Measurements from ENCODE around the gene RNF223. TPM values are rescaled to one million over a fixed set of nuclear protein-coding genes. Genes with fewer than 3 reads are reported as not detected.

RNF223 gene
- total RNA-seq, 1 donor from 2014 or later: not detected

DNA sequence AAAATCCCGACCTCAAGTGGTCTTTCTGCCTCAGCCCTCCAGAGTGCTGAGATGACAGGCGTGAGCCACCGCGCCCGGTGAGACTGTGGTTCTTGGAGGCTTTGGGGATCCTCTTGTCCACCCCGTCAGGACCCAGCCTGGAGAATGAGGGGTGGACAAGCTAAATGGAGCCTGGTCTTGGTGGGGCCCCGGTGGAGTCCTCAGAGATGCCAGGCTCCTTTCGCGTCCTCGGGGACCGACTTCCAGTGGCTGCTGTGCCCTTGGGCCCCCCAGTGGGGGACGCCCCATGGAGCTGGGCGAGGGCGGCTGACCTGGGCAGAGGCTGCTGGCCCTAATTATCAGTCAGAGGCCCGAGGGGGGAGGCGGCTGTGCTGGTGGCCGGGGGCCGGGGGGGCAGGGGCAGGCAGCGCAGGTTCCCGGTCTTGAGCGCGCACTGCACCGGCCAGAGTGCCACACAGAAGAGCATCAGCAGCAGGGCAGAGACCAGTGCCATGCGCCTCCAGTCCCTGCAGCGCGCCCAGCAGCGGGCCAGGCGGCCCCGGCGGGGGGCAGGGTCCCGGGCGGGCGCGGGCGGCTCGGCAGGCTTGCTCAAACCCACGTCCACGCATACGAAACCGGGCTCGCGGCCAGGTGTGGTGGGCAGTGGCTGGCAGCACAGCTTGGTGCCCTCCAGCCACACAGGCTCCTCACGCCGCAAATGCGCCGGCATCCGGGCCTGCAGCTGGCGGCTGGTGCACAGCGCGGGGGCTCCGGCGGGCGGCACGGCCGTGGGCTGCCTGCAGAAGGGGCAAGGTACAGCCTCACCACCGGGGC, 2.4 kb downstream of the RNF223 start:
- H3K9me3 Mint-ChIP-seq: no peaks in the 10 kb centered on the region
- ChIA-PET CTCF (interaction anchor here (1.4 kb wide), 1 partner anchor 220 kb away, joined by 3 read pairs; no protein-coding TSS in a partner anchor), POLR2A (no interaction called here)
- intact Hi-C loops (cut with micrococcal nuclease): no loop called here
- TF ChIP-seq, protein P1, sequence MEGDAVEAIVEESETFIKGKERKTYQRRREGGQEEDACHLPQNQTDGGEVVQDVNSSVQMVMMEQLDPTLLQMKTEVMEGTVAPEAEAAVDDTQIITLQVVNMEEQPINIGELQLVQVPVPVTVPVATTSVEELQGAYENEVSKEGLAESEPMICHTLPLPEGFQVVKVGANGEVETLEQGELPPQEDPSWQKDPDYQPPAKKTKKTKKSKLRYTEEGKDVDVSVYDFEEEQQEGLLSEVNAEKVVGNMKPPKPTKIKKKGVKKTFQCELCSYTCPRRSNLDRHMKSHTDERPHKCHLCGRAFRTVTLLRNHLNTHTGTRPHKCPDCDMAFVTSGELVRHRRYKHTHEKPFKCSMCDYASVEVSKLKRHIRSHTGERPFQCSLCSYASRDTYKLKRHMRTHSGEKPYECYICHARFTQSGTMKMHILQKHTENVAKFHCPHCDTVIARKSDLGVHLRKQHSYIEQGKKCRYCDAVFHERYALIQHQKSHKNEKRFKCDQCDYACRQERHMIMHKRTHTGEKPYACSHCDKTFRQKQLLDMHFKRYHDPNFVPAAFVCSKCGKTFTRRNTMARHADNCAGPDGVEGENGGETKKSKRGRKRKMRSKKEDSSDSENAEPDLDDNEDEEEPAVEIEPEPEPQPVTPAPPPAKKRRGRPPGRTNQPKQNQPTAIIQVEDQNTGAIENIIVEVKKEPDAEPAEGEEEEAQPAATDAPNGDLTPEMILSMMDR (IDR thresholded peaks at IDR 0.05): no peak
- peaks cover 7% of the 10 kb centered on the region for H3K27me3 Mint-ChIP-seq
- ATAC-seq (ENCODE audit: low read depth) (no peak), DNase-seq (no peak)
- H3K4me1 Mint-ChIP-seq: peaks cover 26% of the 10 kb centered on the region
- H3K4me3 Mint-ChIP-seq: no peak overlapping the region
- H3K27ac Mint-ChIP-seq: no peak overlapping the region
- no peaks in the 10 kb centered on the region for H3K36me3 Mint-ChIP-seq (ENCODE audit: low read depth)

DNA sequence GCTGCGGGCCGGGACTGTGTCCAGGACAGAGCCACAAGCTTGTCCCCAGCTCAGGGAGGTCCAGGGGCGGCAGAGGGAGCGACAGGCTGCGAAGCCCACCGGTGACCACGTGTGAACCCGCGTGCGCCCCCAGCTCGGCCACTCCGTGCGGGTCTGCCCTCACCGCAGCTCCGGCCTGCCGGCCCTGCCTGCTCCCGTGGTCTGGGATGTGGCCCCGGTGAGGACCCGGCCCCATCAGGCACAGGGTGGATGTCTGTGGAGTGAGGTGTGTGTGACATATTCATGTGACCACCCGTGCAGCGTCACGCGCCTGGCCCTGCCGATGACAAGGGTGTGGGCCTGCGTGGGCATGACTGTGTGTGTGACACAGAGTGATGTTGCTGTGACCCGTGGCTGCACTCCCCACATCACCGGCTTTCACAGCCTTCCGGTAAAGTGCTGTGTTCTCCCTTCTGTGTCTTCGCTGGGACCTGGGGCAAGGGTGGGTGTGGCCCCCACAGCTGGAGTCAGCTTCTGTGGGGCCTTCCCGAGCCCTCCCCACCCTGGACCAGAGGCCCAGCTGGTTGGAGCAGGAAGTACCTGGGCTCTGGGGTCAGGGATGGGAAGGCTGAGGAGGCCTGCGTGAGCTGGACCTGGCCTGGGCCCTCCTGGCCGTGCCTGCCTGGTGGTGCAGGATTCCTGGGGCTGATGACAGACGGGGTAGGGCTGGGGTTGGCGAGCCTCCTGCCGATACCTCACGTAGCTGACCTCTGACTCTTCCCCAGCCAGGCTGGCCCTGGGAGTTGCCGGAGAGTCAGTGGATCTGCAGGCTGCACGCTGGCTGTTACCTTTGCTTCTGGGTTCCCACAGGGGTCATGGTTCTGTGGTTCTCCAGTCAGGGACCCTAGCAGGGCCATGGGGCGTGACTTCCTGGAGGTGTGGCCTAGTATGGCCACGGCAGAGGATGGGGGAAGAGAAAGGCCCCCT, 4.1 kb downstream of the RNF223 start:
- Mint-ChIP-seq H3K4me1 (peaks cover 33% of the 10 kb centered on the region), H3K27me3 (peaks cover 7% of the 10 kb centered on the region), H3K36me3 (ENCODE audit: low read depth) (peaks cover 1% of the 10 kb centered on the region), H3K9me3 (no peaks in the 10 kb centered on the region), H3K4me3 (peak overlapping the region; percentile 66), H3K27ac (peak overlapping the region; percentile 81)
- peak; percentile 19 for ATAC-seq (ENCODE audit: low read depth)
- intact Hi-C loops (cut with micrococcal nuclease): loop anchor here (1.0 to 2.0 kb wide), 3 partner anchors 11 to 131 kb away; partner anchors contain the start of gene C1orf159
- TF ChIP-seq, protein P1 (IDR thresholded peaks at IDR 0.05): no peak
- POLR2A ChIA-PET: interaction anchor here (0.7 to 1.5 kb wide), 5 partner anchors 11 to 37 kb away, joined by 3 to 8 read pairs (median 3); no protein-coding TSS in a partner anchor
- CTCF ChIA-PET: interaction anchor here (0.9 to 2.5 kb wide), 3 partner anchors 37 to 222 kb away, joined by 3 to 10 read pairs (median 3); no protein-coding TSS in a partner anchor
- DNase-seq: peak; percentile 45

DNA sequence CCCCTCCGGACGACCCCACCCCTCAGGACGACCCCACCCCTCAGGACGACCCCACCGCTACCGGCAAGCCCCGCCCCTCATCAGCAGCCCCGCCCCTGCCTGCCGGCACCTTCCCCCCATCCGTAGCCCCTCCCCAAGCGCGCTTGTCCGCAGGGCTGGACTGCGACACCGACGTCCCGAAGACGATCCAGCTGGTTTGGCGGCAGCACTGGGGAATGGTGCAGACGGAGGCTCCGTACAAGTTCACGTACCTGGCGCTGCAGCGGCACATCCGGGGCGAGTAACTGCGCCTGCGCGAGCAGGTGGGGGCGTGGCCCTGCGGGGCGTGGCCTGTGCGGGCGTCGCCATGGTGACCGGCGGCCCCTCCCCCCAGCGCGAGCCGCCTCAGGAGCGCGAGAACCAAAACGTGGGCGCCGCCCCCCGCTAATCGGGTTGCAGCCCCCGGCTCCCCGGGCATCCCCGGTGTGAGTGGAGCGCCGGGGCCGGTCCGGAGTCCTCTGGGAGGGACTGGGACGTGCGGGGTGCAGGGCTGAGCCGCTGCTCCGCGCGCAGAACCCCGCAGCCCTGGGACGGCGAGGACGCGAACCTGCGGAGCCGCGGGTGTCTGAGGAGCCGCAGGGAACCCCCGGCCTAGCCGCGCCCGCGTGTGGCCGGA, 4.9 kb downstream of the RNF223 start:
- Mint-ChIP-seq H3K36me3 (ENCODE audit: low read depth) (peaks cover 1% of the 10 kb centered on the region), H3K27me3 (peaks cover 3% of the 10 kb centered on the region), H3K27ac (peak overlapping the region; percentile 72), H3K4me1 (peaks cover 37% of the 10 kb centered on the region), H3K4me3 (peak overlapping the region; percentile 81), H3K9me3 (no peaks in the 10 kb centered on the region)
- ChIA-PET POLR2A (interaction anchor here (0.6 to 1.5 kb wide), 8 partner anchors 10 to 1040 kb away, joined by 3 to 8 read pairs (median 3); no protein-coding TSS in a partner anchor), CTCF (interaction anchor here (1.0 to 2.5 kb wide), 2 partner anchors 37 to 223 kb away, joined by 3 to 10 read pairs; no protein-coding TSS in a partner anchor)
- DNase-seq (peak; percentile 95), ATAC-seq (ENCODE audit: low read depth) (peak; percentile 47)
- TF ChIP-seq, protein P1 (IDR thresholded peaks at IDR 0.05): no peak
- intact Hi-C loops (cut with micrococcal nuclease): loop anchor here (1.0 to 2.0 kb wide), 3 partner anchors 10 to 132 kb away; partner anchors contain the start of gene C1orf159

DNA sequence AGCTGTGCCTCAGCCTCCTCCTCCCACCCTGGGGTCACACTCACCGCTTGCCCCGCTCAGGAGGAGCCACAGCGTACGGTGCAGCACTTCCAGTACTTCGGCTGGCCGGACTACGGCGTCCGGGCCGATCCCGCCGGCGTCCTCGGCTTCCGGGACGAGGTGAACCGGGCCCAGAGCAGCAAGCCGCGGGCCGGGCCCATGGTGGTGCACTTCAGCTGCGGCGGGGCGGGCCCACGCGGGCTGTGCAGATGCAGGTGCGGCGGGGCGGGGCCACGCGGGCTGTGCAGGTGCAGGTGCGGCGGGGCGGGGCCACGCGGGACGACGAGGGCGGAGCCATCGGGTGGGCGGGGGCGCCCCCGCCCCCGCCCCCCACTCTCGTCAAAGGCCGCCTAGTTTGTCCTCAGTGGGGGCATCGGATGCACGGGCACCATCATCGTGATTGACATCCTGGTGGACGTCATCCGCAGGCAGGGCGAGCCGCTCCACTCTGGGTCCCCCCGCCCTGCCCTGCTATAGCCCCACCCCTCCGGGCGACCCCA, 5.5 kb downstream of the RNF223 start:
- H3K36me3 Mint-ChIP-seq (ENCODE audit: low read depth): peaks cover 1% of the 10 kb centered on the region
- H3K4me1 Mint-ChIP-seq: peaks cover 41% of the 10 kb centered on the region
- H3K9me3 Mint-ChIP-seq: no peaks in the 10 kb centered on the region
- TF ChIP-seq, protein P1 (IDR thresholded peaks at IDR 0.05): no peak
- H3K27me3 Mint-ChIP-seq: peaks cover 3% of the 10 kb centered on the region
- ChIA-PET POLR2A (interaction anchor here (0.9 to 1.1 kb wide), 3 partner anchors 28 to 49 kb away, joined by 3 to 7 read pairs (median 3); no protein-coding TSS in a partner anchor), CTCF (interaction anchor here (1.0 to 2.5 kb wide), 2 partner anchors 36 to 223 kb away, joined by 3 to 10 read pairs; no protein-coding TSS in a partner anchor)
- DNase-seq (peak; percentile 68), ATAC-seq (ENCODE audit: low read depth) (peak; percentile 38)
- H3K27ac Mint-ChIP-seq: peak overlapping the region; percentile 53
- intact Hi-C loops (cut with micrococcal nuclease): loop anchor here (1.0 to 2.0 kb wide), 3 partner anchors 9 to 132 kb away; partner anchors contain the start of gene C1orf159
- H3K4me3 Mint-ChIP-seq: peak overlapping the region; percentile 81

Data from activated B cell treated with CpG ODN at 0.5 μM for 24 hours (primary cell).